Subcutaneous abdominal adipose tissue (tissue), 5 donors: ENCODE measurements around the gene IQCK.

Source experiments
- H3K27ac ChIP-seq: one replicate; pipeline ENCODE4 v1.7.0; 2013; ENCODE audit warnings: low read depth, mild to moderate bottlenecking, inconsistent platforms, low read length, moderate library complexity
- H3K27me3 ChIP-seq, 5 donors: one replicate each; pipeline ENCODE4 v1.7.0; 2013; ENCODE audit warnings: low read length in 5 of 5, inconsistent platforms in 1 of 5; ENCODE audit not compliant: control insufficient read depth in 5 of 5, insufficient read depth in 4 of 5
- H3K36me3 ChIP-seq, 5 donors: one replicate each; pipeline ENCODE4 v1.7.0; 2013; ENCODE audit warnings: low read length in 5 of 5; ENCODE audit not compliant: control insufficient read depth in 5 of 5, insufficient read depth in 5 of 5
- H3K4me1 ChIP-seq, 5 donors: one replicate each; pipeline ENCODE4 v1.7.0; 2013; ENCODE audit warnings: low read length in 5 of 5, mild to moderate bottlenecking in 3 of 5, moderate library complexity in 1 of 5; ENCODE audit not compliant: control insufficient read depth in 5 of 5, insufficient read depth in 5 of 5
- H3K4me3 ChIP-seq, 5 donors: one replicate each; pipeline ENCODE4 v1.7.0; 2013; ENCODE audit warnings: low read length in 5 of 5, low read depth in 1 of 5
- H3K9ac ChIP-seq, 5 donors: one replicate each; pipeline ENCODE4 v1.7.0; 2013; ENCODE audit warnings: low read length in 5 of 5, mild to moderate bottlenecking in 4 of 5, moderate library complexity in 3 of 5
- H3K9me3 ChIP-seq, 5 donors: one replicate each; pipeline ENCODE4 v1.7.0; 2013; ENCODE audit warnings: low read length in 5 of 5; ENCODE audit not compliant: control insufficient read depth in 5 of 5
- donor health status: healthy.
- donor health status: healthy.
- donor health status: healthy.
- donor health status: healthy.
- donor health status: healthy.

The IQCK gene

DNA sequence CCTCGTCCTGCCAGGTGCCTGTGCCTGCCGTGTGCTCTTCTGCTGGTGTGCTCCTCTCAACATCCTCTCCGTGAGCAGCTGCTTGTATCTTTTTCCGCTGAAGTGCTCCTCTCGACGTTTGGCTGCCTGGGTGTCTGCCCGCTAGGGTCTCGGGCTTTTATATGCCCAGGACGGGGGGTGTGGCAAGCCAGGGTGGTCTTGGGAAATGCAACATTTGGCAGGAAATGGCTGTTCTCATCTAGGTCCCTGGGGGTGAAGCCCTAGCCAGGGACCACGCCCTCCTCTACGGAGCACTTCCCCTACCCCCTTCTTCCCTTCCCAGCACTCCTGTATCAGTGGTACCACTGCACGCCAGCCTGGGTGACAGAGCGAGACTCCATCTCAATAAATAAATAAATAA is 49.4 kb downstream of the IQCK start:
- Histone ChIP-seq H3K4me3 (no peak overlapping the region), H3K9ac (no peak overlapping the region), H3K9me3 (peaks cover 0 to 6% (median 2%) of the 10 kb centered on the region in 5 donors), H3K27ac (no peak overlapping the region), H3K27me3 (no peaks in the 10 kb centered on the region), H3K4me1 (peaks cover 0 to 22% (median 7%) of the 10 kb centered on the region in 5 donors), H3K36me3 (no peaks in the 10 kb centered on the region)

DNA sequence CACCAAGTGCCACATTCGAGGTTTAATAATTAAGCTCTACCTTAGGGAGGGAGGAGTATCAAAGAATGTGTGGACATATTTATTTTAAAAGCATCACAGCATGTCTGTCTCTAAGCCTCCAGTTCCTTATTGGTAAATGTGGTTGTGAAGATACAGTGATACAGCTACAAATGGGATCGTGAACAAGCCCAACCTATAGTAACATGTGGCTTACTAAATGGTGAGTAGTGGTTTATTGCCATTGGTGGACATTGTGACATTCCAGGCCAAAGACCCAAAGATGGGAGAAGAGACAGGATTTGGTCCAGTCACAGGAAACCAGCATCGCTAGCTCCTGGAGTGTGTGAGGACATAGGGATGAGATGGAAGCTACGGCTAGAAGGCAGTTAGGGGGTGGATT is 51.2 kb downstream of the IQCK start:
- no peaks in the 10 kb centered on the region for H3K27me3 ChIP-seq
- no peaks in the 10 kb centered on the region for H3K36me3 ChIP-seq
- H3K4me3 ChIP-seq: no peak overlapping the region
- no peak overlapping the region for H3K9ac ChIP-seq
- H3K27ac ChIP-seq: no peak overlapping the region
- H3K9me3 ChIP-seq: peaks cover 0 to 6% (median 2%) of the 10 kb centered on the region in 5 donors
- peaks cover 0 to 22% (median 7%) of the 10 kb centered on the region in 5 donors for H3K4me1 ChIP-seq

DNA sequence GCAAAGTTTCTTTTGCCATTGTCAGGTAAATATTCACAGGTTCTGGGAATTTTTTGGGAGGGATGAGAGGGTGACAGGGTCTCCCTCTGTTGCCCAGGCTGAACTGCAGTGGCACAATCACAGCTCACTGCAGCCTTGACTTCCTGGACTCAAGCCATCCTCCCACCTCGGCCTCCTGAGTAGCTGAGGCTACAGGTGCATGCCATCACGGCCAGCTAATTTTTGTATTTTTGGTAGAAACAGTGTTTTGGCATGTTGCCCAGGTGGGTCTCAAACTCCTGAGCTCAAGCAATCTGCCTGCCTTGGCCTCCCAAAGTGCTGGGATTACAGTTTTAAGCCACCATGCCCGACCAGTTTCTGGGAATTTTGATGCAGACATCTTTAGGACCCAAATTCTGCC is 53.0 kb downstream of the IQCK start:
- Histone ChIP-seq H3K4me3 (no peak overlapping the region), H3K27ac (no peak overlapping the region), H3K27me3 (no peaks in the 10 kb centered on the region), H3K36me3 (no peaks in the 10 kb centered on the region), H3K9me3 (peaks cover 0 to 6% (median 2%) of the 10 kb centered on the region in 5 donors), H3K9ac (no peak overlapping the region), H3K4me1 (peaks cover 0 to 15% (median 6%) of the 10 kb centered on the region in 5 donors)

DNA sequence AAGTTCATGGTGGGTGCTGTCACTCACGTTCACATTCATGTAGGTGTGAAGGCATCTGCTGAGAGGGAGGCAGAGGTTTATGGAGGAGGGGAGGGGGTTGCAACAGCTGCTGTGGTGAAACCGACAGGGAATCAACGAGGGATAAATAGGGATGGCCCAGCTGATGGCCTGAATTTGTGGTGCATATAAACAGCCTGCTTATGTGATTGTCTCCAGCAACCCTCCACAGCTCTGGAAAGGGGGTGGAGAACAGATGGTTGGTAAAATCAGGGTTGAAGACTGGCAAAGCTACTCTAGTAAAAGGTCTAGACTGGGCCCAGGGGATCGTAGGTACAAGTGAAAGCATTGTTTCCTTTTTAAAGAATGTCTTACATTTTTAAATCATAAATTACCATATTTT is 53.7 kb downstream of the IQCK start:
- H3K9ac ChIP-seq: no peak overlapping the region

DNA sequence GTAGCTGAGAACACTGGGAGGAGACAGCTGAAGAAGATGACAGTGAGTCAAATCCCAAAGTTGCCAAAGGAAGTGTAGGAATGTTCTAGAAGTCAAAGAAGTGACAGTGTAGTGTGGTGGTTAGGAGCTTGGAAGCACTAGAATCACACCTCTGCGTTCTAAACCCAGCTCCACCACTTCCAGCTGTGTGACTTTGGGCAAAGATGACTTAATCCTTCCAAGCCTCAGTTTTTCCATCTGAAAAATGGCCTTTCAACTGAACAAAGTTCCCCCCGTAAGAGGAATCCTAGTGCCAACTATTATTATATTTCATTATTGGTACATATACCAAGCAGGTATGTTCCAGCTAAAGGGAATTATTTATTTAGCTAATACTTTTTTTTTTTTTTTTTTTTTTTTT is 56.0 kb downstream of the IQCK start:
- Histone ChIP-seq H3K36me3 (no peaks in the 10 kb centered on the region), H3K27ac (no peak overlapping the region), H3K4me3 (no peak overlapping the region), H3K27me3 (no peaks in the 10 kb centered on the region), H3K9ac (no peak overlapping the region), H3K9me3 (peaks cover 0 to 6% (median 2%) of the 10 kb centered on the region in 5 donors), H3K4me1 (peaks cover 0 to 8% (median 6%) of the 10 kb centered on the region in 5 donors)

More for the DNA sequence above, 53.7 kb downstream of the IQCK start:
- Histone ChIP-seq H3K36me3 (no peaks in the 10 kb centered on the region), H3K27ac (no peak overlapping the region), H3K27me3 (no peaks in the 10 kb centered on the region), H3K4me3 (no peak overlapping the region), H3K9me3 (peaks cover 0 to 6% (median 2%) of the 10 kb centered on the region in 5 donors), H3K4me1 (peaks cover 0 to 8% (median 0%) of the 10 kb centered on the region in 5 donors)

DNA sequence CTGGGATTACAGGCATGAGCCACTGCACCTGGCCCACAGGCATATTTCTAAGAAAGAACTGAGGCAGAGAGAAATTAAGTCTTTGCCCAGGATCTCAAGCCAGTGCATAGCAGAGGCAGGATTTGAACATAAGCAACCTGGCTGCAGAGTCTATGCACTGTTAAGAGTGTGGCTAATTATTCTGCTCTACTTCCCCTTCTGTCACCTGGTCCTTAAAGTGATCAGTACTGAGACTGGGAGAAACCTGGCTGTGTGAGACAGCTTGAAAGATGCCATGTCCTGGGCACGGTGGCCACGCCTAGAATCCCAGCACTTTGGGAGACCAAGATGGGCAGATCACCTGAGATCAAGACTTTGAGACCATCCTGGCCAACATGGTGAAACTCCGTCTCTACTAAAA is 58.1 kb downstream of the IQCK start:
- Histone ChIP-seq H3K36me3 (no peaks in the 10 kb centered on the region), H3K4me3 (no peak overlapping the region), H3K9ac (no peak overlapping the region), H3K9me3 (no peaks in the 10 kb centered on the region), H3K27ac (no peak overlapping the region), H3K27me3 (peaks cover 0 to 3% (median 0%) of the 10 kb centered on the region in 5 donors), H3K4me1 (peaks cover 0 to 8% (median 6%) of the 10 kb centered on the region in 5 donors)

DNA sequence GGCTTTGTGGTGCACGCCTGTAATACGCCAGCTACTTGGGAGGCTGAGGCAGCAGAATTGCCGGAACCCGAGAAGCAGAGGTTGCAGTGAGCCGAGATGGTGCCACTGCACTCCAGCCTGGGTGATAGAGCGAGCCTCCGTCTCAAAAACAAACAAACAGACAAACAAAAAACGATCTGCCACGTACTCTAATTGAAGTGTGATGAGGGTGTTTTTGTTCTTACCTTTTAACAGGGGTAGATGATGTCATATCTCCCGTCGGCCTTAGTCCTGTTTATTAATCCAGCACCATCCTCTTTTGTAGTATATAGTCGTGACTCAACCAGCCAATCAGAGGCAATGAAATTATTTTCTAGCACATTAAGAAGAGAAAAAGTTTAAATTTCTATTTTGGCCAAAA is 58.5 kb downstream of the IQCK start:
- no peaks in the 10 kb centered on the region for H3K9me3 ChIP-seq
- H3K9ac ChIP-seq: no peak overlapping the region
- H3K27ac ChIP-seq: no peak overlapping the region

DNA sequence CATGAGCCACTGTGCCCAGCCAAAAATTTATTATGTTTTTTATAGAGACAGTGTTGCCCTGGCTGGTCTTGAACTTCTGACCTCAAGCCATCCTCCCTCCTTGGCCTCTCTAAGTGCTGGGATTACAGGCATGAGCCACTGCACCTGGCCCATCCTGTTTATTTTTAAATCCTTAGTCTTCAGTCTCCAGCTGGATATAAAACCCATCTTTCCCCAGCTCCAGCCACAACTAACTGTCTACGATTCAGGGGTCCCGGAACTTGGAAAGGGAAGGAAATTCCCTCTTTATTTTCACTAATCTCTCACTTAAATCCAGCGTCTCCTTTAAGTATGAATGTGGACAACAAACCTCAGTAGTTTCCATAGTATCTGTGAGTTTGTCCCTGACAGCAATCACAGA is 62.2 kb downstream of the IQCK start:
- no peaks in the 10 kb centered on the region for H3K36me3 ChIP-seq
- H3K4me3 ChIP-seq: no peak overlapping the region

More for the DNA sequence above, 58.5 kb downstream of the IQCK start:
- no peaks in the 10 kb centered on the region for H3K36me3 ChIP-seq
- H3K27me3 ChIP-seq: peaks cover 0 to 6% (median 0%) of the 10 kb centered on the region in 5 donors
- H3K4me3 ChIP-seq: no peak overlapping the region
- peaks cover 0 to 8% (median 6%) of the 10 kb centered on the region in 5 donors for H3K4me1 ChIP-seq

DNA sequence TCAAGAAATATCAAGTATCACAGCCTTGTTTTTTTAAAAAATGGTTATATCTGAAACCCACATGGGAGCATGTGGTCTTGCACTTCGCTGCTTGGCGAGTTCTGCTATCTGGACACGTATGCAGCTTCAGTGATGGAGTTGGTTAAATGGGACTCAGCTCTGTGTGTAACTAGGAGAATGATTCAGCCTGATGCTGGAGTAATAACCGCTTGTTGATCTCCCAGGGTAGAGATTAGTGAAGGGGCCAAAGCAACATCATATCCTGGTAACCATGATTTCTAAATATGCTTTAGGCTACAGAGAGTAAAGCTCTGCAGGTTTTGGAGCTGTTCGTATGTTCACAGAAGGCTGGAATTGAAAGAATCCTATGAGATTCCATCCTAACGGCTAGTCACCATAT is 63.2 kb downstream of the IQCK start:
- Histone ChIP-seq H3K27ac (no peak overlapping the region), H3K27me3 (peaks cover 0 to 9% (median 0%) of the 10 kb centered on the region in 5 donors), H3K9me3 (no peaks in the 10 kb centered on the region), H3K4me3 (no peak overlapping the region), H3K36me3 (no peaks in the 10 kb centered on the region), H3K4me1 (peaks cover 10 to 30% (median 26%) of the 10 kb centered on the region in 5 donors), H3K9ac (no peak overlapping the region)

More for the DNA sequence above, 62.2 kb downstream of the IQCK start:
- H3K27me3 ChIP-seq: peaks cover 0 to 6% (median 0%) of the 10 kb centered on the region in 5 donors
- no peak overlapping the region for H3K27ac ChIP-seq
- no peaks in the 10 kb centered on the region for H3K9me3 ChIP-seq
- H3K9ac ChIP-seq: no peak overlapping the region
- peaks cover 10 to 30% (median 25%) of the 10 kb centered on the region in 5 donors for H3K4me1 ChIP-seq

DNA sequence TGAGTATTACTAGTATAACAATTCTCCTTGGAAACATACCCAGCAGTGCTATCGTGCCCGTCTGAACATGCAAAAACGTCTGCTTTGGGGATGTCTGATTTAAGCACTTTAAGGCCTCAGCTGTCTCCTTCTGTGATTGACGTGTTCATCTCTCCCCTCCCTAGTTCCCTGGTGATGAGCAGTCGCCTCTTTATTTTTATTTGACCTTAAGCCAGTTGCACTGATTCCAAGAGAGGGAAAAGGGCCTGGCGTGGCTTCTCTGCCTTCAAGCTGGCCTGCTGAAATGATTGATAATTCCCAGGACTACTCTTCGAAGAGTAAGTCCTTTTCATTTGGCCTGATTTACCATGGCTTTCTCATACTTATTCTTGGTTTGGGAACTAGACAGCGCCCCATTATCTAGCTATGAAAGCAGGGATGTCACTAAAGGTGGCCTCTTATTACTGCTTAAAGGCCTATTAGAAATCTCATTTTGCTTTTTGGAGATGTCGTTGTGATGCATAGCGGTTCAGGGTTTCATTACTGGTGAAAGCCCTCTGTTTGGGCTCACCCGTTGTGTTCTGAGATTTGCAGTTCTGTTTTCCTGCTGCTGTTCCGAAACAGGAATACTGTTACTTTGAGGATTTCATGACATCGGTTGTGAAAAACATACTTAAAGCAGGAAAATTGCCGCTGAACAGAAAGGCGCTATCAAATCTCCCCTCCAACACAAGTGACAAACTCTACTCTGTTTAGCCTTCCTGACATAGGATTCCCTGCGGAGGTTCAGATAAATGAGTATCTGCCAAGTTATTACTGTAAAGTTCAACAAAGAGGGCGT is 65.5 kb downstream of the IQCK start:
- H3K4me3 ChIP-seq: peak overlapping the region in 2 of 5 donors; percentile 24 to 43
- H3K4me1 ChIP-seq: peaks cover 10 to 25% (median 21%) of the 10 kb centered on the region in 5 donors
- peaks cover 0 to 9% (median 0%) of the 10 kb centered on the region in 5 donors for H3K27me3 ChIP-seq
- no peaks in the 10 kb centered on the region for H3K36me3 ChIP-seq
- H3K27ac ChIP-seq: peak overlapping the region; percentile 57
- H3K9me3 ChIP-seq: no peaks in the 10 kb centered on the region
- H3K9ac ChIP-seq: peak overlapping the region in 1 of 5 donors; percentile 1
